VCaP (cell line): Measurements from ENCODE around the gene VTCN1.

Experiments
- H3K27ac ChIP-seq: fragments of 450-650 bp; 2 replicates; pipeline ENCODE4 v1.5.1; 2017
- TF ChIP-seq, protein P1 (sequence below): fragments of 450-650 bp; conservative IDR thresholded peaks from 2 replicates; pipeline ENCODE4 v1.5.1; 2017; ENCODE audit warnings: mild to moderate bottlenecking, moderate library complexity

VTCN1 gene

DNA sequence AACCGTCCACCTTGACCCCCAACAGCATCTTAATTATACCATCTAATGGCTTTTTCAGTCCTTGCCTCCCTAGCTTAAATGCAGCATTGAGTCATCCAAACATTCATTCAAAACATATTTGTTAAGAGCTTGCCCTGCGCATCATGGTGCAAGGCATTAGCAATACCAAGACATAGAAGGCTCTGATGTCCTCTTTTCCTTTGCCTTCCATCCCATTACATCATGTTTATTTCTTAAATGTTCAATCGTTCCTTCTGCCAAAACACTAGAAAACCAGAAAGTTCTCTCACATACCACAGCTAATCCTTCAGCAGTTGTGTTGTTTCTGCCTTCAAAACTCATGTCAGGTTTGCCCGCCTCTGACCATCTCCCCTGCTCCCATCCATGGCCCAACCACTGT lies 29.8 kb upstream of the VTCN1 start:
- no peak overlapping the region for H3K27ac ChIP-seq
- TF ChIP-seq, protein P1, sequence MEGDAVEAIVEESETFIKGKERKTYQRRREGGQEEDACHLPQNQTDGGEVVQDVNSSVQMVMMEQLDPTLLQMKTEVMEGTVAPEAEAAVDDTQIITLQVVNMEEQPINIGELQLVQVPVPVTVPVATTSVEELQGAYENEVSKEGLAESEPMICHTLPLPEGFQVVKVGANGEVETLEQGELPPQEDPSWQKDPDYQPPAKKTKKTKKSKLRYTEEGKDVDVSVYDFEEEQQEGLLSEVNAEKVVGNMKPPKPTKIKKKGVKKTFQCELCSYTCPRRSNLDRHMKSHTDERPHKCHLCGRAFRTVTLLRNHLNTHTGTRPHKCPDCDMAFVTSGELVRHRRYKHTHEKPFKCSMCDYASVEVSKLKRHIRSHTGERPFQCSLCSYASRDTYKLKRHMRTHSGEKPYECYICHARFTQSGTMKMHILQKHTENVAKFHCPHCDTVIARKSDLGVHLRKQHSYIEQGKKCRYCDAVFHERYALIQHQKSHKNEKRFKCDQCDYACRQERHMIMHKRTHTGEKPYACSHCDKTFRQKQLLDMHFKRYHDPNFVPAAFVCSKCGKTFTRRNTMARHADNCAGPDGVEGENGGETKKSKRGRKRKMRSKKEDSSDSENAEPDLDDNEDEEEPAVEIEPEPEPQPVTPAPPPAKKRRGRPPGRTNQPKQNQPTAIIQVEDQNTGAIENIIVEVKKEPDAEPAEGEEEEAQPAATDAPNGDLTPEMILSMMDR, result no peak

DNA sequence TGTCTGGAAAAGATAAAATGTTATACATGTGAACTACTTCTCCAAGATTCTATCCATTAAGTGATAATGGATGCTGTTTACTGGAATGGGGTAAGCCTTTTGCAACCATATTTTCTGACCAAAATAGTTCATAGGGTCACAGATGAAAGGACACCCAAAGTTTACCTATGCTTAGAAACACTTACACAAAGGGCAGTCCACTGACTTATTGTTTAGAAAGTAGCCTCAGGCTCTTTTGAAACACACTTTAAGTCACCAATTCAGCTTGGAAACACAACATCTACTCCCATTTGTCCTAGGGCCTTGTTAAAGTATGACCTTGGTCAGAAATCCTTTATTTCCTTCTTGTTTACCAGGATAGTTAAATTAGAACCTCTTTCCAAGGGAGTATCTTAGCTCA lies 28.7 kb upstream of the VTCN1 start:
- TF ChIP-seq, protein P1, result no peak
- no peak overlapping the region for H3K27ac ChIP-seq

DNA sequence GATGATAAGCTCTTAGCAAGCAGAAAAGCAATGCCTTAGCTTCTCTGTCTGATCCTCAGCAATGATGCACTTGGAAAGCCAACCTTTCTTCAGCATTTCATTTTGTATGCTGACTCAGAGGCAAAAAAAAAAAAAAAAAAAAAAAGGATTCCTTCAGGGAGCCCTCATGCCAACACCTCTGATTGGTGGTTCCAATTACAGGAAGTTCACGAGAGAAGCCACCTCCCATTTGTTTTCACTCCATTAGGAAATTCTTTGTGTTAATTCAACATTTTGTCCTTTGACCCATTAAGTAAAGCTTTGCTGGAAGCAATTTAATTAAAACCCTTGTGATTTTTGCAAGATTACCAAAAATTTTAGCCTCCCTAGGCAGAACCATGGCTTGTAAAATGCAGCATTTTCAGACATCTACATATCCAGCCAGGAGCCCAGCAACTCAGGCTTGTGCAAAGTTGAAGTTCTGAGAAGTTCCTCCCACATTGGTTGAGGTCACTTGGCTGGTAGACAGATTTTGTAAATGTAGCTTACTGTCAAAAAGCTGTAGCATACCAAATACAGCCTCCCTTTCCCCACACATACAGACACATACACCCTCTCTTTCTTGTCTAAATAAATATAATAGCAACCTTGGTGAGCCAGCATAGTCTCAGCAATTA lies 27.1 kb upstream of the VTCN1 start:
- H3K27ac ChIP-seq, result no peak overlapping the region
- TF ChIP-seq, protein P1, result no peak

DNA sequence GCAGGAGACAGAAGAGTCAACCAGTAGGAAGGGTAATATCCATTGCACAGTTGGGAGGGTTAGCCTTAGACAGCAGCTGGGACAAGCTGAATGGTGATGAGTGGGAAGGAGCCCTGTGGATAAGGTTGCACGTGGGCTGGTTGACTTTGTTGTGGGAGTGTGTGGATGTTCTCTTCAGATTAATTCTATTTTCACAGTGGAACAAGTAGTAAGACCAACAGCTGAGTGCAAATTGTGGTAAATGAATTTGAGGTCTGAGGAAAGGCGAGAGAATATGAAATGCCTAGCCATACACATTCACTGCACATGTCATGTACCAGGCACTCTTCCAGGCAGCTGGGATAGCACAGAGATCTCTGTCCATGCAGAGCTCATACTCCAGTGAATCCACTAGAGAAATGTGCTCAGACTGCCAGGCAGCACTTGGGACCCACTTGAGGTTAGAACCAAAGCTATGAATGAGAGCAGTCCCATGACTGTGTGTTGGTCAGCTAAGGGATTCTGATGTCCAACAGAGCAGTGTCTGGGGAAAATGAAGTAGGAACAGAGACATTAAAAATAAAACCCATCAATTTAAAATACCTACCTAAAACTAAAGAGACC lies 25.2 kb upstream of the VTCN1 start:
- no peak overlapping the region for H3K27ac ChIP-seq
- TF ChIP-seq, protein P1, result no peak

DNA sequence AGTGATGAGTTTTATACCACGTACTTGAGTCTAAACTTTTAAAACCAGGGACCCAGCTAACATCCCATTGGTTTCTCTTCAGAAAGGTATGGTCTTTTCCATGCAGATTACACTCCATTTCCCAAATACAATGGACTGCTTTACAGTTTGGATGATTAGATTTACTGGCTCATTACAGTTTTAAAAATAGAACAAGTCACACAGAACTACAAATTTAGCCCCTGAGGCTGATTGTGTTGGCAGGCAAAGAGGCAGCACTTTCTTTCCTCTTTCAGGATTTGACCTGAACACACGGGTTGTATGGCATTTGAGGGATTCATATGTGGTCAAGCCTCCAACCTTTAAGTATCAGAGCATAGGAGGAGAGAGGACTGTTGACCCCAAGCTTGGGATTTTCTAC lies 21.8 kb upstream of the VTCN1 start:
- no peak overlapping the region for H3K27ac ChIP-seq
- TF ChIP-seq, protein P1, result no peak

DNA sequence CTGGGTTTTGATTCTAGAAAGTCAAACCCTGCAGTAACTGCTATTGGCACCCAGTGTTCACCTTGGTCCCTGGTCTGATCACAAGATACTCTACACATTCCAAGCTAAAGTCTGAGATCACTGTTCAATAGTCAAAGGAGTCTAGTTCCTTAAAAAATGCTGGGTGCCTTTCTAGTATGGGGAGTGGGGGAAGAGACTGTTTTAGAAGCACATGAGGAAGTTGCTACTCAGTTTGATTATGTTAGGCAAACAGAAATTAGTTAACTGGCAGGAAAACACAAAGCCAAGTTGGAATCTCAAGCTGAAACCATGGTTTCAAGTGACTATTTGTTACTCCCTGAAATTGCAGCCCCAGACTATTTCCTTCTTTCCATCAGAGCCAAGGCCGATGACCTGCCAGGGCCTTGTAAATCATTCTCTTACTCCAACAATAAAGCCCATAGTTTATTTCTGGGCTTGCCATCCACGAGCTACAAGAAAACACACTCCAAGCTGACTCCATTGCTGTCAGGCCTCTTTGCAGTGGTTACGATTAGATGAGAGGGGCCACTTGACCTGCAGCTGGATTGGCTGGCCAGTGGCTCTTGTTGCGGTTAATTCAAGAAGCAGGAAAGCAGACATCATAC lies 21.1 kb upstream of the VTCN1 start:
- no peak overlapping the region for H3K27ac ChIP-seq
- TF ChIP-seq, protein P1, result no peak

DNA sequence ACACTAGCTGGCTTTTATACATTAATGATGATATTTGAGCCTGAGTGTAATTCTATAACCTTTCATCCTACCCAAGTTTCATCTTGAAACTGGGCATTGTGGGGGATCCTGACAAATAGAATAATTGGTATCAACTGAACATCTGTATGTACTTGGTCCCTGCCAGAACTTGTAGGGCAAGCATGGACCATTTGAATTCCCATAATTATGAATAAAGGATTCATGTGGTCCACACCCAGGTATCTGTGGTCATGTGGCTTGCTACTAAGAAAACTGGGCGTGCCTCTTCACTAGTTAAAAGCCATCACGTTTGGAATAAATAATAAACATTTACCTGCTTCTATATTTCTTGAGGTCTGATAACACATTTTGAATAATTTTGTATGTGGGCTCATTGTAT lies 20.6 kb upstream of the VTCN1 start:
- no peak overlapping the region for H3K27ac ChIP-seq
- TF ChIP-seq, protein P1, result no peak
